Muscle of leg (tissue), 11 donors: ENCODE measurements around the gene VNN1. TPM values are rescaled to one million over a fixed set of nuclear protein-coding genes. Genes with fewer than 3 reads are reported as not detected.
"Not testable (repeated sequence)": the region's sequence is repeated elsewhere in the genome, so short reads cannot be mapped to it uniquely, and the experiment has no call there.

ENCODE experiments used
- DNase-seq: peaks from one replicate; pipeline ENCODE4 v3.0.0; 2013
- H3K27ac ChIP-seq: one replicate; pipeline ENCODE4 v1.5.1; 2013; ENCODE audit warnings: mild to moderate bottlenecking, low read length, control low read depth
- H3K27me3 ChIP-seq: one replicate; pipeline ENCODE4 v1.6.1; 2013; ENCODE audit warnings: low read length; ENCODE audit not compliant: control insufficient read depth, insufficient read depth
- H3K36me3 ChIP-seq: one replicate; pipeline ENCODE4 v1.6.1; 2013; ENCODE audit warnings: low read length; ENCODE audit not compliant: control insufficient read depth, insufficient read depth
- H3K4me1 ChIP-seq: one replicate; pipeline ENCODE4 v1.6.1; 2013; ENCODE audit warnings: low read length; ENCODE audit not compliant: control insufficient read depth, insufficient read depth
- H3K4me3 ChIP-seq: one replicate; pipeline ENCODE4 v1.5.1; 2013; ENCODE audit warnings: low read length, control low read depth
- H3K9me3 ChIP-seq: replicated peaks from 2 replicates; pipeline ENCODE4 v1.6.1; 2013; ENCODE audit warnings: low read depth, low read length; ENCODE audit not compliant: control insufficient read depth
- WGBS: methylation state at CpG from one replicate; pipeline ENCODE4 v1.1.5; 2013; ENCODE audit warnings: missing lambda C conversion rate; ENCODE audit not compliant: insufficient coverage; 5-methylcytosine and 5-hydroxymethylcytosine counted together
- polyA plus RNA-seq, 8 donors: library from polyadenylated mRNA; unstranded; fragments of 120-200 nt; gene quantifications; one replicate each; pipeline versions ENCODE4 v1.2.1 to v1.2.3, GENCODE V29; 2013; ENCODE audit warnings: inconsistent platforms in 1 of 8, low replicate concordance in 1 of 8; ENCODE audit not compliant: insufficient read length in 8 of 8, insufficient read depth in 1 of 8
- total RNA-seq: library from RNA; stranded (reverse); fragments of 120-200 nt; gene quantifications from one replicate; pipeline ENCODE4 v1.2.4, GENCODE V29; 2013

VNN1 gene
- total and polyA plus RNA-seq, 9 donors = 0.08 to 0.64 (median 0.26) TPM

DNA sequence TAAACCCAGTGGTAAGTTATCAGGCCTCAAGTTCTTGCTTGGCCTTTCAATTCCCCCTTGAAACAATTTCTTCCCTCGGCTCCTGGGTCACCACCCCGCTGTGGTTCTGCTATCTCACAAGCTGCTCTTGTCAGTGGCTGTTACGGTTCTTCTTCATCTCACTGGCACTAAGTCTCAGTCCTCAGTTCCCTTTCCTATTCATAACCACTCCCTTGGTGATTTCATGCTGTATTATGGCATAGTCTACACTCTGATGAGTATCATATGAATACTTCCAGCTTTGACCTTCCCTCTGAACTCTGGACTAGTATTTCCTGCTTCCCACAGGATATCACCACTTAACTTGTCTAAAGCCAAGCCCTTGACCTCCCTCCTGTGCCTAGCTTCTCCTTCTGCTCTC, 62.8 kb downstream of the VNN1 start:
- 80% methylated on average over 1 of the region's 3 CpGs for WGBS

DNA sequence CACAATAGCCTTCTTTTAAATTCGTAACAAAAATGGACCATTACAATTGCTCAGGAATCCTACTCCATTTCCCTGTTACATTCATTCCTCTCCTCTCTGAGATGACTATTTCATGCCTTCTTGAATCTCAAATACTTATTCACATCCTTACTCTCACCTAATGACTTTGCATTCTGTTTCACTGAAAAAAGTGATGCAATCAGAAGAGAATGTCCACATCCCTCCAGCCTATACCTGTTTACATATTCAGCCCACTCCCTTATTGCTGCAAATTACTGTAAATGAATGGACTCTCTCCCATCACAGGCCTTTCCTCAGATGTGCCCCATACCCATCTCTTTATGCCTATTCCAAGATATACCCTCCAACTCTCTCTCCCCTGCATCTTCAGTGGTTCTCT, 63.4 kb downstream of the VNN1 start:
- WGBS = 50% methylated on average over 1 of the region's 1 CpG
- H3K27ac ChIP-seq = no peak overlapping the region

More for the DNA sequence above, 62.8 kb downstream of the VNN1 start:
- H3K27ac ChIP-seq = no peak overlapping the region
- H3K4me1 ChIP-seq = no peaks in the 10 kb centered on the region
- no peaks in the 10 kb centered on the region for H3K27me3 ChIP-seq
- no peak overlapping the region for H3K4me3 ChIP-seq
- no peaks in the 10 kb centered on the region for H3K36me3 ChIP-seq
- DNase-seq = peak; percentile 3
- H3K9me3 ChIP-seq = no peaks in the 10 kb centered on the region

DNA sequence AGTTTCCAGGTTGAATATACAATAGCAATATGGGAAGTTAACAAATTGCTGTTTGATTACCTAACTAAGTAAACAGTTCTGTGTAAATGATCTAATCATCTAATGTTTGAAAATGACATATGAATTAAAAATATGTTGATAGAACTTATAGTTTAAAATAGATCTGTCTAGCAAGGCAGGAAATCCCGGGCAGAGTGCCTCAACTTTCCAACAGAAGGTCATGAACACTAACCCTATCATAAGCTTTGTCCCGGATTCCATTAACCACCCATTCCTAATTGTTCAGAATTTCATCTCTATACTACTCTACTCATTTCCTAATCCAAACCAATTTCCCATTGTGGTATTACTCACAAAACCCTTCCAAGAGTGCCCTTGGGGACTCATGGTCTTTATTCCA, 65.0 kb downstream of the VNN1 start:
- Histone ChIP-seq H3K4me3 (no peak overlapping the region), H3K36me3 (no peaks in the 10 kb centered on the region), H3K4me1 (no peaks in the 10 kb centered on the region), H3K9me3 (no peaks in the 10 kb centered on the region), H3K27me3 (no peaks in the 10 kb centered on the region), H3K27ac (no peak overlapping the region)
- 75% methylated on average over 2 of the region's 2 CpGs for WGBS
- DNase-seq = no peak

More for the DNA sequence above, 63.4 kb downstream of the VNN1 start:
- Histone ChIP-seq H3K27me3 (no peaks in the 10 kb centered on the region), H3K4me1 (no peaks in the 10 kb centered on the region), H3K4me3 (no peak overlapping the region), H3K9me3 (no peaks in the 10 kb centered on the region), H3K36me3 (no peaks in the 10 kb centered on the region)
- DNase-seq = no peak

DNA sequence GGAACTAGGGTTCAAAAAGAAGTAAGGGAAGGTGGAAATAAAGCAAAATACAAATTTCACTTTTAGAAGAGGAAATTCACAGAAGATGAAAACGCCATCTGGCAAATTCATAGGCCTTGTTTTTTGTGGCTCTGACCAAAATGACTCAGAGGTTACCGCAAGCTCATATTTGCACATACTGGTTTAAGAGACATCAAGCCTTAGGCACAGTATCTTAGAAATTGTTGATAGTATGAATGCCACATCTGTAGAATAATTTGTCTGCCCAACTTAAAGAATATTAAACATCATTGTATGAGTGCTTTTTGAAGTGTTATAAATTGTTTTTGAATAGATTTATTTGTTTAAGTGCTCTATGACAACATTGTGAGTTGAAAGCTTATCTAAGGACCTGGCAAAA, 65.5 kb downstream of the VNN1 start:
- no peak overlapping the region for H3K27ac ChIP-seq
- no peaks in the 10 kb centered on the region for H3K36me3 ChIP-seq
- H3K4me3 ChIP-seq = no peak overlapping the region
- DNase-seq = peak; percentile 12
- no peaks in the 10 kb centered on the region for H3K27me3 ChIP-seq
- WGBS = no CpG with 5 or more reads among the region's 2 CpGs
- no peaks in the 10 kb centered on the region for H3K9me3 ChIP-seq
- no peaks in the 10 kb centered on the region for H3K4me1 ChIP-seq

DNA sequence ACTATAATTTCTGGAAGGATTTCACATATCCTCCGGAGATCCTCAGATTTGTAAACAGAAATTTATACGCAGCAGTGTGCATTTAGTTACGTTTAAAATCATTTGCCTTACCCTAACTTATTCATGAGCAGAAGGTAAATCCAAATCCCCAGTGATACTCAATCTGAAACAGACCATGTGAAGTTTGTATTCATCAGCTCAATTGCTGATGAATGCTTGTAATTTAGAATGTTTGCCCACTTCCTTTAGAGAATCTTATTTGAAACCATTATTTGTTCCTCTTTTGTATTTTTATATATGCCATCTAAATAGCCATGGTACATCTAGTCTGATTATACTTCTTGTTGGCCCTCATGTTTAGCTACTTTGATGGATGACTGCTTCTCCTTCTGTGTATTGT, 70.3 kb downstream of the VNN1 start:
- Histone ChIP-seq H3K4me1 (no peaks in the 10 kb centered on the region), H3K27ac (no peak overlapping the region), H3K4me3 (no peak overlapping the region), H3K9me3 (no peaks in the 10 kb centered on the region), H3K27me3 (no peaks in the 10 kb centered on the region), H3K36me3 (no peaks in the 10 kb centered on the region)
- no peak for DNase-seq
- no CpG with 5 or more reads among the region's 3 CpGs for WGBS

DNA sequence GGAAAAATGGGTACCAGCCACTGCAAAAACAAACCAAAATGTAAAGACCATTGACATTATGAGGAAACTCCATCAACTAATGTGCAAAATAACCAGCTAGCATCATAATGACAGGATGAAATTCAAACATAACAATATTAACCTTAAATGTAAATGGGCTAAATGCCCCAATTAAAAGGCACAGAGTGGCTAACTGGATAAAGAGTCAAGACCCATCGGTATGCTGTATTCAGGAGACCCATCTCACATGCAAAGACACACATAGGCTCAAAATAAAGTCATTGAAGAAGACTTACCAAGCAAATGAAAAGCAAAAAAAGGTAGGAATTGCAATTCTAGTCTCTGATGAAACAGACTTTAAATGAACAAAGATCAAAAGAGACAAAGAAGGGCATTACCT, 76.7 kb downstream of the VNN1 start:
- H3K36me3 ChIP-seq, H3K4me3 ChIP-seq, H3K9me3 ChIP-seq, DNase-seq, H3K27me3 ChIP-seq, H3K4me1 ChIP-seq, H3K27ac ChIP-seq: not testable (repeated sequence)
- WGBS = no CpG with 5 or more reads among the region's 1 CpG

DNA sequence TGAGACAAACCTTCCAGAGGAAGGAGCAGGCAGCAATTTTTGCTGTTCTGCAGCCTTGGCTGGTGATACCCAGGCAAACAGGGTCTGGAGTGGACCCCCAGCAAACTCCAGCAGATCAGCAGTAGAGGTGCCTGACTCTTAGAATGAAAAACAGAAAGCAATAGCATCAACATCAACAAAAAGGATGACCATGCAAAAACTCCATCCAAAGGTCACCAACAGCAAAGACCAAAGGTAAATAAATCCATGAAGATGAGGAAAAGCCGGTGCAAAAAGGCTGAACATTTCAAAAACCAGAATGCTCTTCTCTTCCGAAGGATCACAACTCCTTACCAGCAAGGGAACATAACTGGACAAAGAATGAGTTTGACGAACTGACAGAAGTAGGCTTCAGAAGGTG, 77.9 kb downstream of the VNN1 start:
- not testable (repeated sequence) for H3K4me3 ChIP-seq, H3K27ac ChIP-seq, DNase-seq, H3K36me3 ChIP-seq, H3K9me3 ChIP-seq, H3K4me1 ChIP-seq, H3K27me3 ChIP-seq
- WGBS = no CpG with 5 or more reads among the region's 3 CpGs

DNA sequence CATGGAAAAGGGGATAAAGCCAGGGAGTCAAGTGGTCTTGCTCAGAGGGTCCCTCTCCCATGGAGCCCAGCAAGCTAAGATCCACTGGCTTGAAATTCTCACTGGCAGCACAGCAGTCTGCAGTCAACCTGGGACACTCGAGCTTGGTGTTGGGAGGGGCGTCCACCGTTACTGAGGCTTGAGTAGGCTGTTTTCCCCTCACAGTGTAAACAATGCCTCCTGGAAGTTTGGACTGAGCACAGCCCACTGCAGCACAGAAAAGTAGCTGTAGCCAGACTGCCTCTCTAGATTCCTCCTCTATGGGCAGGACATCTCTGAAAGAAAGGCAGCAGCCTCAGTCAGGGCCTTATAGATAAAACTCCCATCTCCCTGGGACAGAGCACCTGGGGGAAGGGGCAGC, 78.6 kb downstream of the VNN1 start:
- 80% methylated on average over 1 of the region's 3 CpGs for WGBS
- H3K36me3 ChIP-seq, H3K4me3 ChIP-seq, H3K27me3 ChIP-seq, DNase-seq, H3K4me1 ChIP-seq, H3K27ac ChIP-seq, H3K9me3 ChIP-seq: not testable (repeated sequence)

DNA sequence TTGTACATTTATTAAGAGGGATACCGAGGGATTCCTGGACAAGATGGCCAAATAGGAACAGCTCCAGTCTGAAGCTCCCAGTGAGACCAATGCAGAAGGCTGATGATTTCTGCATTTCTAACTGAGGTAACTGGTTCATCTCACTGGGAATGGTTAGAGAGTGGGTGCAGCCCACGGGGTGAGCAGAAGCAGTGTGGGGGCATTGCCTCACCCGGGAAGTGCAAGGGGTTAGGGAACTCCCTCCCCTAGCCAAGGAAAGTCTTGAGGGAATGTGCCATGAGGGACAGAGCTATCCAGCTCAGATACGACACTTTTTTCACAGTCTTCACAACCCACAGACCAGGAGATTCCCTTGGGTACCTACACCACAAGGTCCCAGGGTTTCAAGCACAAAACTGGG, 79.1 kb downstream of the VNN1 start:
- WGBS = 64% methylated on average over 3 of the region's 4 CpGs
- Histone ChIP-seq H3K4me3 (no peak overlapping the region), H3K36me3 (no peaks in the 10 kb centered on the region), H3K27ac (no peak overlapping the region), H3K27me3 (no peaks in the 10 kb centered on the region), H3K4me1 (no peaks in the 10 kb centered on the region), H3K9me3 (no peaks in the 10 kb centered on the region)
- DNase-seq = no peak

DNA sequence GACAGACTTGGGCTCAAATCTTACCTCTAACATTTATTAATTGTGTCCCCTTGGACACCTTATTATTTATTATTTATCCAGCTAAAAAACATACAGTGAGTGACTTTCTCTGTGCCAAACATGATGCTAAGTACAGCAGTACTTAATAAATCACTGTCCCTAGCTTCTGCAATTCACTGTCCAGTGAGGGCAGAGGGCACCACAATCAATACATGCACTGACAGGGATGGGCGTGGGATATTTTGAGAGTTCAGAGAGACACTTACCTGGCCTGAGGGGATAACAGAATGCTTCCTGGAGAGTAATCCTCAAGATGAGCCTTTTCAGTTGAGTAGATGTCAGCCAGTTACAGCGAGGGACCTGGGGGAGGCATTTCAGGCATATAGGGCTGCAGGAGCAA, 80.5 kb downstream of the VNN1 start:
- no peak for DNase-seq
- Histone ChIP-seq H3K4me1 (no peaks in the 10 kb centered on the region), H3K27ac (no peak overlapping the region), H3K4me3 (no peak overlapping the region), H3K9me3 (no peaks in the 10 kb centered on the region), H3K36me3 (no peaks in the 10 kb centered on the region), H3K27me3 (no peaks in the 10 kb centered on the region)
- 75% methylated on average over 2 of the region's 2 CpGs for WGBS
